Thyroid gland (tissue), 4 donors: Measurements from ENCODE around the gene PTPRR.

Source experiments
- POLR2A ChIP-seq, 2 donors: fragments of 450-650 bp; IDR thresholded peaks; one replicate each; pipeline ENCODE4 v1.6.1; 2017; ENCODE audit warnings: antibody characterized with exemption in 2 of 2, mild to moderate bottlenecking in 2 of 2, moderate library complexity in 1 of 2
- TF ChIP-seq, protein P1 (sequence below), 6 experiments: fragments of 200-600 bp in 3 of 6; fragments of 450-650 bp in 3 of 6; sonication (generic) in 3 of 6; IDR thresholded peaks; one replicate each; pipeline ENCODE4 v1.5.1; 2016 to 2019; ENCODE audit warnings: antibody characterized with exemption in 6 of 6, mild to moderate bottlenecking in 2 of 6, inconsistent platforms in 1 of 6, moderate library complexity in 1 of 6

DNA sequence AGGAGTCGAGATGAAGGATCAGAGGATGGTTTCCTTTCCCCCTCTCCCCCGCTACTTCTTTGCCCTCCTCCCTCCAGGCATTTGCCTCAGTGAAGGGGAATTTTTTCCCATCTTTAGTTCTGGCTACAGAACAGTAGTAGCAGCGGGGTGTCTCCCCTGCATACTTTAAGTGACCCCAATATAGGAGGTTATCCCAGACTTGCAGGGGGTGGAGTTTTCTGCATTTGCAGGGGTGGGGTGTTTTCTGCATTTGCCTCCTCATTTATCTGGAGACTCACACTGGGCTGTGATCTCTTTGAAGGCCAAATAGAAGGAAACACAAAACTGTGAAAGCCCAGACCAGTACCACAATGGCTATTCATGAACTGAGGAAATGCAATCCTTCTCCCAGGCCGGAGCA lies 303.1 kb downstream of the PTPRR start:
- TF ChIP-seq POLR2A (IDR thresholded peaks at IDR 0.05), result no peak
- TF ChIP-seq, protein P1, sequence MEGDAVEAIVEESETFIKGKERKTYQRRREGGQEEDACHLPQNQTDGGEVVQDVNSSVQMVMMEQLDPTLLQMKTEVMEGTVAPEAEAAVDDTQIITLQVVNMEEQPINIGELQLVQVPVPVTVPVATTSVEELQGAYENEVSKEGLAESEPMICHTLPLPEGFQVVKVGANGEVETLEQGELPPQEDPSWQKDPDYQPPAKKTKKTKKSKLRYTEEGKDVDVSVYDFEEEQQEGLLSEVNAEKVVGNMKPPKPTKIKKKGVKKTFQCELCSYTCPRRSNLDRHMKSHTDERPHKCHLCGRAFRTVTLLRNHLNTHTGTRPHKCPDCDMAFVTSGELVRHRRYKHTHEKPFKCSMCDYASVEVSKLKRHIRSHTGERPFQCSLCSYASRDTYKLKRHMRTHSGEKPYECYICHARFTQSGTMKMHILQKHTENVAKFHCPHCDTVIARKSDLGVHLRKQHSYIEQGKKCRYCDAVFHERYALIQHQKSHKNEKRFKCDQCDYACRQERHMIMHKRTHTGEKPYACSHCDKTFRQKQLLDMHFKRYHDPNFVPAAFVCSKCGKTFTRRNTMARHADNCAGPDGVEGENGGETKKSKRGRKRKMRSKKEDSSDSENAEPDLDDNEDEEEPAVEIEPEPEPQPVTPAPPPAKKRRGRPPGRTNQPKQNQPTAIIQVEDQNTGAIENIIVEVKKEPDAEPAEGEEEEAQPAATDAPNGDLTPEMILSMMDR (IDR thresholded peaks at IDR 0.05), result no peak
